Activated CD4-positive, alpha-beta memory T cell treated with anti-CD3 and anti-CD28 coated beads, Interleukin-2, amount 10 ng/mL, durations not matched to agents 7 days and 5 days (primary cell): ENCODE measurements around the gene PCSK1. TPM values are rescaled to one million over a fixed set of nuclear protein-coding genes. Genes with fewer than 3 reads are reported as not detected.
"Not testable (repeated sequence)": the region's sequence is repeated elsewhere in the genome, so short reads cannot be mapped to it uniquely, and the experiment has no call there.

Source experiments
- CTCF ChIA-PET: fragments of 350-600 bp; sonication (Branson Sonifier 250); formaldehyde crosslinking; loops from one replicate; lab custom pipeline; 2021; ENCODE audit warnings: antibody characterized with exemption, inconsistent platforms; lab: Charles Lee
- POLR2A ChIA-PET: fragments of 350-600 bp; sonication (Branson Sonifier 250); formaldehyde crosslinking; loops from one replicate; lab custom pipeline; 2021; ENCODE audit warnings: antibody characterized with exemption; lab: Charles Lee
- DNase-seq: peaks from one replicate; pipeline ENCODE4 v3.0.0-alpha.2; 2020
- H3K27ac Mint-ChIP-seq: one replicate; pipeline ENCODE4 v1.8.0; 2021; ENCODE audit warnings: mild to moderate bottlenecking, mixed read lengths
- H3K27me3 Mint-ChIP-seq: one replicate; pipeline ENCODE4 v1.8.0; 2021; ENCODE audit warnings: mixed read lengths
- H3K36me3 Mint-ChIP-seq: one replicate; pipeline ENCODE4 v1.8.0; 2021; ENCODE audit warnings: low read depth, mixed read lengths
- H3K4me1 Mint-ChIP-seq: one replicate; pipeline ENCODE4 v1.8.0; 2021; ENCODE audit warnings: mixed read lengths
- H3K4me3 Mint-ChIP-seq: one replicate; pipeline ENCODE4 v1.8.0; 2021; ENCODE audit warnings: mild to moderate bottlenecking, mixed read lengths
- H3K9me3 Mint-ChIP-seq: one replicate; pipeline ENCODE4 v1.8.0; 2021; ENCODE audit warnings: mixed read lengths
- total RNA-seq, 2 experiments: library from RNA; stranded (reverse); gene quantifications; one replicate each; pipeline ENCODE4 v1.2.3, GENCODE V29; 2021

The PCSK1 gene
- total RNA-seq, 2 experiments from 2014 or later, result not detected

DNA sequence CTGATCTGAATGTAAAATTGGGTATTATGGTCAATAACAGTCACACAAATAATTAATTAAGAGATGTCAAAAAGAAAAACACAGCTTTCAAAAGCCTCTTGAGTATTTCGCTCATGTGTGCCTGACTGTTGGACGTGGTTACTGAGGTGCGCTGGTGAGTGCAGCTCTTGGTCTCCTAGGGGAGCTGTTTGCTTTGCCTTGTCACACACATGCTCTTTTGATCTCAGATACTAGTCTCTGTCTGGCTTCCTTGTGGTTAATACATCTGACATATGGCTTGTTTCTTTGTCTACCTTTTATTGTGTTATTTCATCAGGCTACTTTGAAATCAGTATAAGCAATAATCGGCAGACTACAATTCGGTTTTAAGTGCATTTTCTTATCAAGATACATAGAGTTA, 51.5 kb downstream of the PCSK1 start:
- no peak for DNase-seq
- POLR2A ChIA-PET, result no interaction called here
- H3K27ac Mint-ChIP-seq, result no peak overlapping the region

DNA sequence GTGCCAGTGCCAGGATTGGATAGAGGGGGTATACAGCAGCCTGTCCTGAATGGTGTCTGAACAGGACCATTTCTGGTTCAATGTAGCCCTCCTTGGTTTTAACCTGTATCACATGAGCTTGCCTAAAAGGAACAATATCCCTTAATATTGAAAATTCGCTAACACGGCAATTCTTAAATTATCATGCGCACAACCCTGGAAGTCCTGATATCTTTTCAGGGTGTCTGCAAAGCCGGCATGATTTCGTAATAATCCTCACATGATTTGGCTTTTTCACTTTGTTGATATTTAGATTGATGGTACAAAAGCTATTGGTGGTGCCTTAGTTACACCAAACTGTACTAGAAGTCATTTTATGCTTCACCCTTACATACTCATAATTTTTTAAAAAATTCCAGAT, 53.2 kb downstream of the PCSK1 start:
- peaks cover 17% of the 10 kb centered on the region for H3K27me3 Mint-ChIP-seq
- H3K4me3 Mint-ChIP-seq, result no peak overlapping the region
- ChIA-PET CTCF (no interaction called here), POLR2A (no interaction called here)
- DNase-seq, result no peak
- H3K27ac Mint-ChIP-seq, result no peak overlapping the region
- peaks cover 5% of the 10 kb centered on the region for H3K4me1 Mint-ChIP-seq
- H3K9me3 Mint-ChIP-seq, result no peaks in the 10 kb centered on the region
- H3K36me3 Mint-ChIP-seq, result no peaks in the 10 kb centered on the region

More for the DNA sequence above, 51.5 kb downstream of the PCSK1 start:
- Mint-ChIP-seq H3K4me3 (no peak overlapping the region), H3K9me3 (no peaks in the 10 kb centered on the region), H3K36me3 (no peaks in the 10 kb centered on the region), H3K27me3 (peaks cover 19% of the 10 kb centered on the region), H3K4me1 (no peaks in the 10 kb centered on the region)
- CTCF ChIA-PET, result no interaction called here

GRCh38 chr5:96377597-96377996, 55.5 kb downstream of the PCSK1 start:
- Mint-ChIP-seq H3K36me3 (no peaks in the 10 kb centered on the region), H3K27me3 (peaks cover 21% of the 10 kb centered on the region), H3K4me1 (peaks cover 10% of the 10 kb centered on the region), H3K27ac (no peak overlapping the region), H3K9me3 (no peaks in the 10 kb centered on the region), H3K4me3 (no peak overlapping the region)
- ChIA-PET POLR2A (no interaction called here), CTCF (no interaction called here)
- DNase-seq, result no peak

- DNase-seq, result no peak
- H3K27ac Mint-ChIP-seq, result no peak overlapping the region
- H3K4me1 Mint-ChIP-seq, result peaks cover 10% of the 10 kb centered on the region
- CTCF ChIA-PET, result no interaction called here
- H3K27me3 Mint-ChIP-seq, result peaks cover 21% of the 10 kb centered on the region
- no peaks in the 10 kb centered on the region for H3K36me3 Mint-ChIP-seq
- H3K9me3 Mint-ChIP-seq, result no peaks in the 10 kb centered on the region
- POLR2A ChIA-PET, result no interaction called here
- H3K4me3 Mint-ChIP-seq, result no peak overlapping the region
Measured at GRCh38 chr5:96377167-96377566, 55.9 kb downstream of the PCSK1 start.

- Mint-ChIP-seq H3K4me1 (peaks cover 10% of the 10 kb centered on the region), H3K27ac (no peak overlapping the region), H3K27me3 (peaks cover 16% of the 10 kb centered on the region), H3K9me3 (no peaks in the 10 kb centered on the region), H3K36me3 (no peaks in the 10 kb centered on the region), H3K4me3 (no peak overlapping the region)
- POLR2A ChIA-PET, result no interaction called here
- CTCF ChIA-PET, result no interaction called here
- DNase-seq, result peak; percentile 45
Measured at GRCh38 chr5:96374653-96375052, 58.4 kb downstream of the PCSK1 start.

- Mint-ChIP-seq H3K36me3 (no peaks in the 10 kb centered on the region), H3K9me3 (no peaks in the 10 kb centered on the region), H3K4me1 (peaks cover 10% of the 10 kb centered on the region), H3K27me3 (peaks cover 19% of the 10 kb centered on the region), H3K4me3 (no peak overlapping the region), H3K27ac (no peak overlapping the region)
- ChIA-PET CTCF (no interaction called here), POLR2A (no interaction called here)
- DNase-seq, result no peak
Measured at GRCh38 chr5:96373381-96373733, 59.7 kb downstream of the PCSK1 start.

DNA sequence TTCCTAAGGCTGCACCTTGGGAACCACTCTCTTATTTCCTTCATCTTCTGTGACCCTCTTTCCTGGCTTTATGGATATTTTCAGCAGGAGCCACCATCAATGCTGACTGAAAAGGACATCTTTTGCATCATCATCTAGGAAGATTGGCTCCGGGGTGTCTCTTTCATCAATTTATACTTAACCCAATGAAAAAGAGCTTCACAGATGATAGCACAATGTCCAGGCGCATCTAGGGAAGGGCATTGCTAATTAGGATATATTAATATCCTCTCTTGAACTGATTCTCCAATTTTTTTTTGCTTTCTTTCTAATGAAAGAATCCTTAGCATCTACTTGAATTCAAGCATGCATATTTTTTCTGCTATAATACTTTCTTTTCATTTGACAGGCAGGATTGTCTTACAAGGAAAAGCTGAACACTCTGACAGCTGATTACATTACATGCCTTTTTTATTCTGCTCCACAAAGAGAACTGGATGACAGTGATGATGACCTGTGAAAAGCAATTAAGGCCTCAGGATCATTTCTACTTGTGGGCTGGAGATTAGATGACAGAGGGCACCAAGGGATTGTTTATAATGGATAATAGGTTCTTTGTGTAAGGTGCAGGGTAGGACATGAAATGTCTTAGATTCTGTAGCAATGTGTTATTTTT, 60.2 kb downstream of the PCSK1 start:
- Mint-ChIP-seq H3K4me3 (no peak overlapping the region), H3K36me3 (no peaks in the 10 kb centered on the region), H3K27ac (no peak overlapping the region), H3K4me1 (peaks cover 10% of the 10 kb centered on the region), H3K9me3 (no peaks in the 10 kb centered on the region), H3K27me3 (peaks cover 18% of the 10 kb centered on the region)
- ChIA-PET CTCF (no interaction called here), POLR2A (no interaction called here)
- DNase-seq, result no peak

DNA sequence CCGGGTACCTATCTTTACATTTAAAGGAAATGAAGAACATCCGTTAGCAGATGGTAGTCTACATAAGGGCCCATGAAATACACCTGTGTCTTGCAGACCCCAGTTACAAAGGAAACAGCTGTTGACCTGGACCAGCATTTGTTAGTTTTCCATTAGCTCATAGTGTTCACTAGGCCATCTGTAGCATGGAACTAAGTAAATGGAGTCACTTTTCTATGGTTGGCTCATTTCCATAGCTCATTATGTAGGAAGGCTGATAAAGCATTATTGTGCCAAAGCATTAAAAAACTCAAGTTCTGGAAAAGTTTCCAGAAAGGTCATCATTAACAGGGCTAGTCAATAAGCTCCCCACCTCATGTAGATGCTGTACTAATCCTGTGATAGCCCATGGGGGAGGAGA, 62.1 kb downstream of the PCSK1 start:
- Mint-ChIP-seq H3K9me3 (no peaks in the 10 kb centered on the region), H3K27me3 (peaks cover 22% of the 10 kb centered on the region), H3K4me3 (no peak overlapping the region), H3K27ac (no peak overlapping the region), H3K36me3 (no peaks in the 10 kb centered on the region), H3K4me1 (peaks cover 10% of the 10 kb centered on the region)
- no peak for DNase-seq
- ChIA-PET POLR2A (no interaction called here), CTCF (interaction anchor here (0.9 kb wide), 1 partner anchor 34 kb away, joined by 3 read pairs; no protein-coding TSS in a partner anchor)

DNA sequence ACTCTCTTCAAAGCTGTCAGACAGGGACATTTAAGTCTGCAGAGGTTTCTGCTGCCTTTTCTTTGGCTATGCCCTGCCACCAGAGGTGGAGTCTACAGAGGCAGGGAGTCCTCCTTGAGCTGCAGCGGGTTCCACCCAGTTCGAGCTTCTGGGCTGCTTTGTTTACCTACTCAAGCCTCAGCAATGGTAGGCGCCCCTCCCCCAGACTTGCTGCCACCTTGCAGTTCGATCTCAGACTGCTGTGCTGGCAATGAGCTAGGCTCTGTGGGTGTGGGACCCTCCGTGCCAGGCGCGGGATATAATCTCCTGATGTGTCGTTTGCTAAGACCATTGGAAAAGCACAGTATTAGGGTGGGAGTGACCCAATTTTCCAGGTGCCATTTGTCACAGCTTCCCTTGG, 65.7 kb downstream of the PCSK1 start:
- CTCF ChIA-PET, H3K27ac Mint-ChIP-seq, H3K4me3 Mint-ChIP-seq, POLR2A ChIA-PET, H3K9me3 Mint-ChIP-seq, DNase-seq, H3K36me3 Mint-ChIP-seq, H3K4me1 Mint-ChIP-seq: not testable (repeated sequence)
- peaks cover 19% of the 10 kb centered on the region for H3K27me3 Mint-ChIP-seq

DNA sequence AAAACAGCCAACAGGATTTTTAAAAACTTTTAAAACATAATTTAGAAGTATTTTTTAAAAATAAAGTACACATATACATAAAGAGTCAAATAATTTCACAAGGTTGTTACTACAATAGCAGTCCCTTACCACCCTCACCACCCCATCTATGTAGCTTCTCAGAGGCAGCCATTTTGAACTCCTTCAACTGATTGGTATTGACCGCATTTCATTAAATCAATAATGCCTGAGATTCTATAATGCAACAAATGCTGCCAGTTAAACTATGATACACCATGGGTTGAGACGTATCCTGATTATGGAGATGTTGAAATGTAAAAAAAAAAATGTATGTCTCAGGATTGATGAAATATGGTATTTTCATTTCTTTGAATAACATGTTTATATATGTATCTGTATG, 78.8 kb downstream of the PCSK1 start:
- Mint-ChIP-seq H3K36me3 (peaks cover 2% of the 10 kb centered on the region), H3K9me3 (no peaks in the 10 kb centered on the region), H3K4me1 (no peaks in the 10 kb centered on the region), H3K27ac (no peak overlapping the region), H3K4me3 (no peak overlapping the region), H3K27me3 (peaks cover 40% of the 10 kb centered on the region)
- POLR2A ChIA-PET, result no interaction called here
- CTCF ChIA-PET, result no interaction called here
- no peak for DNase-seq

- H3K4me3 Mint-ChIP-seq, result no peak overlapping the region
- H3K4me1 Mint-ChIP-seq, result no peaks in the 10 kb centered on the region
- peaks cover 30% of the 10 kb centered on the region for H3K27me3 Mint-ChIP-seq
- peaks cover 2% of the 10 kb centered on the region for H3K36me3 Mint-ChIP-seq
- no peaks in the 10 kb centered on the region for H3K9me3 Mint-ChIP-seq
- H3K27ac Mint-ChIP-seq, result no peak overlapping the region
- ChIA-PET POLR2A (no interaction called here), CTCF (no interaction called here)
- DNase-seq, result no peak
Measured at GRCh38 chr5:96353220-96353619, 79.8 kb downstream of the PCSK1 start.

DNA sequence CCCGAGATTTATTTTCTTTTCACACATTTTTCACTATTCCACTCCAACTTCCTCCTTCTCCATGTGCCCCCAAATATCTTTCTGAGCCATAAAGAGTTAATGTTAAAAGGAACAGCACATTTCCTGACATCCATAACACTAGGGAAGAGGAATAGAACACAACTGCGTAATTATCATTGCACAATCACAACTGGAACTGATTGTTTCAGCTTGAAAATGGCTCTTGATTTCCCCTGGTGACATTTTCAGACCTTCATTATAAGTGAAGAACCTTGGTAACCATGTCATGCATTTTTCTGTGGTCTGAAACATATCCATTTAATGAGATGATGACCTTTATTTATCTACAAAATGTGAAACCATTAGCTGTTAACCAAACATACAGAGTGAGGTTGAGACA, 82.4 kb downstream of the PCSK1 start:
- Mint-ChIP-seq H3K27me3 (peaks cover 30% of the 10 kb centered on the region), H3K9me3 (no peaks in the 10 kb centered on the region)
- POLR2A ChIA-PET, result no interaction called here

DNA sequence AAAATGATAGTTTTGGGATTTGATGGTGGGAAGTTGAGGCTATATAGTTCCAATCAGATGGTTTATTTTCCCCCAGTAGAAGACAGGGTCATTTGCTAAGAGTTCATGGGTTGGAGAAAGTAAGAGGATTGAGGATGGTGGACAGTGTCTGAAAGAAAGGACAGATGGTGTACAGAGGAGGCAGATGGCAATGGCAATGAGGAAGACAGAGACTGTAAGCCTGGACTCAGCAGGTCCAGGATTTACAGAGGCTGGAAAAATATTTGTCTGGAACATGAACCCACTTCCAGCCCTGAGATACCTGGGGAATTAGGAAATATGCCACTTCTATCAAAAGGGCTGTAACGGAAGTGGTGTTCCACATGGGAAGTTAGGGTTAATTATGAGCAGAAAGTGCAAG, 84.5 kb downstream of the PCSK1 start:
- H3K4me1 Mint-ChIP-seq, result peaks cover 18% of the 10 kb centered on the region
- H3K9me3 Mint-ChIP-seq, result no peaks in the 10 kb centered on the region
- no peaks in the 10 kb centered on the region for H3K36me3 Mint-ChIP-seq
- no peak for DNase-seq
- ChIA-PET POLR2A (no interaction called here), CTCF (interaction anchor here (1.6 kb wide), 1 partner anchor 11 kb away, joined by 3 read pairs; no protein-coding TSS in a partner anchor)
- no peak overlapping the region for H3K27ac Mint-ChIP-seq
- H3K27me3 Mint-ChIP-seq, result peaks cover 50% of the 10 kb centered on the region
- H3K4me3 Mint-ChIP-seq, result no peak overlapping the region

More for the DNA sequence above, 82.4 kb downstream of the PCSK1 start:
- no peaks in the 10 kb centered on the region for H3K36me3 Mint-ChIP-seq
- no peak for DNase-seq
- no peak overlapping the region for H3K27ac Mint-ChIP-seq
- CTCF ChIA-PET, result no interaction called here
- H3K4me1 Mint-ChIP-seq, result peaks cover 4% of the 10 kb centered on the region
- H3K4me3 Mint-ChIP-seq, result no peak overlapping the region

DNA sequence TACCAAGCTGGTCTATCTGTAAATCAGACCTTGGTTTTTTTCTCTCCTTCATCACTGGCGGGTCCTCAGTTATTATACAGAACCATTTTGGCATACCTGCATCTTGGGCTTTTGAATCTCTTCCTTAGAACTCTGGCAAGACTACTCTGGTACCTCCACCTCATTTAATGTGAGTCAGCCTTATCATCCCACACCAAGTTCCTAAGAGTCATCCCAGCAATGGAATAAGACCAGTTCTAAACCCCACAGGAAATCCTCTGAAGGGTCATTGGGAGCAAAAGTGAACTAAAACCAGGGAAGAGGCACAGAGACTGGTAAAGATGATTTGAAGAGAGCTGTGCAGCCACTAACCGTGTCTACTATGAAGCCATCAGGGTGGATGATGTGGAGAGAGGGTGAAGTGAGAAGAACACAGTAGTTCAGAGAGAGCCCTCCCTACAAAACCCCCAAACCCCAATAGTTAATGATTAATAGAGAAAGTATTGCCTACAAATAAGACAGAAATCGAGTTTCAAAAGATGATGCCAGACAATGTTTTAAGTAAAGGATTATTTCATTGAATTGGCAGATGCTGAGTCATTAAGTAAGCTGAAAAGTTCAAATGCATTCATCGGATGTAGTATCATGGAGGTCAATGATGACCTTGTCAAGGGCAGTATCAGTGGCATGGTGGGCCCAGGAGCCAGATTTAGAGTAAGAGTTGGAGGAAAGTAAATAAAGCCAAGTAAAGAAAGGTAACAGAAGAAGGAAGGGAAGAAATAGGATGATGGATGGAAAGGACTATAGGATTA, 85.4 kb downstream of the PCSK1 start:
- no peak for DNase-seq
- Mint-ChIP-seq H3K4me3 (no peak overlapping the region), H3K27me3 (peaks cover 49% of the 10 kb centered on the region), H3K36me3 (no peaks in the 10 kb centered on the region), H3K9me3 (no peaks in the 10 kb centered on the region), H3K4me1 (peaks cover 18% of the 10 kb centered on the region), H3K27ac (no peak overlapping the region)
- ChIA-PET POLR2A (no interaction called here), CTCF (no interaction called here)
